Epithelial cell of proximal tubule (primary cell): ENCODE measurements around the gene COX7C. TPM values are rescaled to one million over a fixed set of nuclear protein-coding genes. Genes with fewer than 3 reads are reported as not detected.
A peak's percentile ranks its signal among the peaks of the same experiment; 100 is the strongest.
"Not testable (repeated sequence)": the region's sequence is repeated elsewhere in the genome, so short reads cannot be mapped to it uniquely, and the experiment has no call there.

ENCODE experiments used
- DNase-seq: peaks from one replicate; pipeline ENCODE4 v3.0.0-alpha.2; 2011; ENCODE audit warnings: low read depth
- H3K4me3 ChIP-seq: 2 replicates; pipeline ENCODE4 v1.5.1; 2011; ENCODE audit warnings: low read depth, mild to moderate bottlenecking, low read length
- CTCF ChIP-seq: conservative IDR thresholded peaks from 2 replicates; pipeline ENCODE4 v1.5.1; 2012; ENCODE audit warnings: low read depth, mild to moderate bottlenecking, low read length
- total RNA-seq: library from RNA; depleted of rRNA; stranded (reverse); fragments of >200 nt; gene quantifications from 2 replicates; pipeline ENCODE4 v1.2.3, GENCODE V29; 2015

COX7C gene
- total RNA-seq: 403 and 603 TPM in 2 replicates

- no peak for TF ChIP-seq CTCF
- peak within 1 kb of the TSS; percentile 82 for H3K4me3 ChIP-seq
- DNase-seq: peak; percentile 80
These were observed at the start of gene COX7C for GRCh38 chr5:86617756-86618576. Gene COX7C (plus strand): TSS chr5:86617941. CDS start chr5:86618056, 115 bp downstream.

DNA sequence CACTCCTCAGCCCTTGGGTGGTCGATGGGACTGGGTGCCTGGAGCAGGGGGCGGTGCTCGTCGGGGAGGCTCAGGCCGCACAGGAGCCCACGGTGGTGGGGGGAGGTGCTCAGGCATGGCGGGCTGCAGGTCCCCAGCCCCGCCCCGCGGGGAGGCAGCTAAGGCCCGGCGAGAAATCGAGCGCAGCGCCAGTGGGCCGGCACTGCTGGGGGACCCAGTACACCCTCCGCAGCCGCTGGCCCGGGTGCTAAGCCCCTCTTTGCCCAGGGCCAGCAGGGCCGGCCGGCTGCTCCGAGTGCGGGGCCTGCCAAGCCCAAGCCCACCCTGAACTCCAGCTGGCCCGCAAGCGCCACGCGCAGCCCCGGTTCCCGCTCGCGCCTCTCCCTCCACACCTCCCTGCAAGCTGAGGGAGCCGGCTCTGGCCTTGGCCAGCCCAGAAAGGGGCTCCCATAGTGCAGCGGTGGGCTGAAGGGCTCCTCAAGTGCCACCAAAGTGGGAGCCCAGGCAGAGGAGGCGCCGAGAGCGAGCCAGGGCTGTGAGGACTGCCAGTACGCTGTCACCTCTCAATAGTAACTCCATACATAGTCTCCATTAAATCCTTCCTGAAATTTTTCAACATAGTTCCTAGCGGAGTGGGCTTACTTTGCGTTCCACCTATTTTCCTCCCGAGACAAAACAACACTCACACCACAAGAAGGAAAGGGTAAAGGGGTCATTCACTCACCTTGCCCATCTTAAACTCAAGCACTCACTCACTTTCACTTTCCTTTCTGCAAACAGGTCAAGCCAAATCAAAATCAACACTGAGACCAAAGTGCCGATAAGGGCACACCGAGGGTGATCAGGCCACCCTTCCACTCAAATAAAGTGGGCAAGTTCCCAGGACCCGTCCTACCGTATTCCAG, 48.0 kb upstream of the COX7C start:
- not testable (repeated sequence) for DNase-seq, H3K4me3 ChIP-seq

GRCh38 chr5:86570427-86571083, 47.2 kb upstream of the COX7C start:
- no peak for DNase-seq
- H3K4me3 ChIP-seq: no peak overlapping the region
- no peak for TF ChIP-seq CTCF

DNA sequence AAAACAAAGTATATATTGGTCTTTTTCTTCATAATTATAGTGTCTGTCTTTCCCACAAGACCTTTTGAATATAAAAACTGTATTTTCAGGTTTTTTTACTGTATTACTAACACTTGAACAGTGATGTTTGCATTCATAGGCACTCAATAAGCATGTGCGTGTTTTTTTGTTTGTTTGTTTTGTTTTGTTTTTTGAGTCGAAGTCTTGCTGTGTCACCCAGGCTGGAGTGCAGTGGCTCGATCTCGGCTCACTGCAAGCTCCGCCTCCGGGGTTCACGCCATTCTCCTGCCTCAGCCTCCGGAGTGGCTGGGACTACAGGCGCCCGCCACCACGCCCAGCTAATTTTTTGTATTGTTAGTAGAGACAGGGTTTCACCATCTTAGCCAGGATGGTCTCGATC, 46.6 kb upstream of the COX7C start:
- H3K4me3 ChIP-seq, DNase-seq: not testable (repeated sequence)

GRCh38 chr5:86572825-86573517, 44.8 kb upstream of the COX7C start:
- no peak overlapping the region for H3K4me3 ChIP-seq
- no peak for TF ChIP-seq CTCF
- no peak for DNase-seq

GRCh38 chr5:86579502-86579901, 38.2 kb upstream of the COX7C start:
- no peak for DNase-seq
- H3K4me3 ChIP-seq: no peak overlapping the region
- no peak for TF ChIP-seq CTCF

GRCh38 chr5:86596476-86596875, 21.3 kb upstream of the COX7C start:
- H3K4me3 ChIP-seq: no peak overlapping the region
- TF ChIP-seq CTCF: no peak
- DNase-seq: no peak
